ENCODE data around the gene UBE3D.

DNA sequence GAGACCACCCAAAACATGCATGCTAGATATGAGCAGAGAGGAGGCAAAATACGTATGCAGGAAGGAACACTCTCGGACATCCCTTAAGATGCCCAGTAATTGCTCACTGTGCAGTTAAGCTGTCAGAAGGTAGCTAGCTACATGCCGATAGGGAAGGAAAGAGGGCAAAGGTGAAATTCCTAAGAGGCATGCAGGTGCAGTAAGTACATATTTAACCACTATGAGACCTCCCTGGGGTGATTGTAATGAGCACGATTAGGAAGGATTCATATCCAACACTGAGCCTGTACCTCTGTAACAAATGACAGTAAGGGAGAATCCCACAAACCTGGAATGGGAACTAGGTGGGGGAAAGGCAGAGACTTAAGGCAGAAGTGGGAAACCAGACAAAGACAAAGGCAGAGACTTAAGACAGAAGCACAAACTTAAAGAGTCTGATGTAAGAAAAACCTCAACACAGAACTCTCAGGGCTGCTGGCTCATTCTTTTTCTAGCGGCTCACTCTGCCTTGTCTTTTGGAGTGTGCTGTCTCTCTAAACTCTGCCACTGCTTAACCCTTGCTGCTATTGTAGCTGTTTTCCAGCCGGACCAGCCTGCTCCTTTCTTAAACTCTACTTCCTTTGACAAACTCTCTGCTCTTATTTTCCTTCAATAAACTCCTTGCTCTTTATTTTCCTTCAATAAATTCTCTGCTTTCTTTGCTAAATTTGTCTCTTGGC, 148.1 kb downstream of the UBE3D start:
- TF ChIP-seq, protein P1, sequence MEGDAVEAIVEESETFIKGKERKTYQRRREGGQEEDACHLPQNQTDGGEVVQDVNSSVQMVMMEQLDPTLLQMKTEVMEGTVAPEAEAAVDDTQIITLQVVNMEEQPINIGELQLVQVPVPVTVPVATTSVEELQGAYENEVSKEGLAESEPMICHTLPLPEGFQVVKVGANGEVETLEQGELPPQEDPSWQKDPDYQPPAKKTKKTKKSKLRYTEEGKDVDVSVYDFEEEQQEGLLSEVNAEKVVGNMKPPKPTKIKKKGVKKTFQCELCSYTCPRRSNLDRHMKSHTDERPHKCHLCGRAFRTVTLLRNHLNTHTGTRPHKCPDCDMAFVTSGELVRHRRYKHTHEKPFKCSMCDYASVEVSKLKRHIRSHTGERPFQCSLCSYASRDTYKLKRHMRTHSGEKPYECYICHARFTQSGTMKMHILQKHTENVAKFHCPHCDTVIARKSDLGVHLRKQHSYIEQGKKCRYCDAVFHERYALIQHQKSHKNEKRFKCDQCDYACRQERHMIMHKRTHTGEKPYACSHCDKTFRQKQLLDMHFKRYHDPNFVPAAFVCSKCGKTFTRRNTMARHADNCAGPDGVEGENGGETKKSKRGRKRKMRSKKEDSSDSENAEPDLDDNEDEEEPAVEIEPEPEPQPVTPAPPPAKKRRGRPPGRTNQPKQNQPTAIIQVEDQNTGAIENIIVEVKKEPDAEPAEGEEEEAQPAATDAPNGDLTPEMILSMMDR (IDR thresholded peaks at IDR 0.05; ENCODE audit: insufficient read depth, low read length), result no peak
- TF ChIP-seq POLR2AphosphoS5 (IDR thresholded peaks at IDR 0.05; ENCODE audit: low read depth) (no peak), GABPA (IDR thresholded peaks at IDR 0.05; ENCODE audit: low read depth) (no peak)
- TF ChIP-seq, protein P2, sequence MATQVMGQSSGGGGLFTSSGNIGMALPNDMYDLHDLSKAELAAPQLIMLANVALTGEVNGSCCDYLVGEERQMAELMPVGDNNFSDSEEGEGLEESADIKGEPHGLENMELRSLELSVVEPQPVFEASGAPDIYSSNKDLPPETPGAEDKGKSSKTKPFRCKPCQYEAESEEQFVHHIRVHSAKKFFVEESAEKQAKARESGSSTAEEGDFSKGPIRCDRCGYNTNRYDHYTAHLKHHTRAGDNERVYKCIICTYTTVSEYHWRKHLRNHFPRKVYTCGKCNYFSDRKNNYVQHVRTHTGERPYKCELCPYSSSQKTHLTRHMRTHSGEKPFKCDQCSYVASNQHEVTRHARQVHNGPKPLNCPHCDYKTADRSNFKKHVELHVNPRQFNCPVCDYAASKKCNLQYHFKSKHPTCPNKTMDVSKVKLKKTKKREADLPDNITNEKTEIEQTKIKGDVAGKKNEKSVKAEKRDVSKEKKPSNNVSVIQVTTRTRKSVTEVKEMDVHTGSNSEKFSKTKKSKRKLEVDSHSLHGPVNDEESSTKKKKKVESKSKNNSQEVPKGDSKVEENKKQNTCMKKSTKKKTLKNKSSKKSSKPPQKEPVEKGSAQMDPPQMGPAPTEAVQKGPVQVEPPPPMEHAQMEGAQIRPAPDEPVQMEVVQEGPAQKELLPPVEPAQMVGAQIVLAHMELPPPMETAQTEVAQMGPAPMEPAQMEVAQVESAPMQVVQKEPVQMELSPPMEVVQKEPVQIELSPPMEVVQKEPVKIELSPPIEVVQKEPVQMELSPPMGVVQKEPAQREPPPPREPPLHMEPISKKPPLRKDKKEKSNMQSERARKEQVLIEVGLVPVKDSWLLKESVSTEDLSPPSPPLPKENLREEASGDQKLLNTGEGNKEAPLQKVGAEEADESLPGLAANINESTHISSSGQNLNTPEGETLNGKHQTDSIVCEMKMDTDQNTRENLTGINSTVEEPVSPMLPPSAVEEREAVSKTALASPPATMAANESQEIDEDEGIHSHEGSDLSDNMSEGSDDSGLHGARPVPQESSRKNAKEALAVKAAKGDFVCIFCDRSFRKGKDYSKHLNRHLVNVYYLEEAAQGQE (IDR thresholded peaks at IDR 0.05; ENCODE audit: insufficient replicate concordance, low read depth), result no peak
